ENCODE data around the gene DKK3.

DKK3 gene

DNA sequence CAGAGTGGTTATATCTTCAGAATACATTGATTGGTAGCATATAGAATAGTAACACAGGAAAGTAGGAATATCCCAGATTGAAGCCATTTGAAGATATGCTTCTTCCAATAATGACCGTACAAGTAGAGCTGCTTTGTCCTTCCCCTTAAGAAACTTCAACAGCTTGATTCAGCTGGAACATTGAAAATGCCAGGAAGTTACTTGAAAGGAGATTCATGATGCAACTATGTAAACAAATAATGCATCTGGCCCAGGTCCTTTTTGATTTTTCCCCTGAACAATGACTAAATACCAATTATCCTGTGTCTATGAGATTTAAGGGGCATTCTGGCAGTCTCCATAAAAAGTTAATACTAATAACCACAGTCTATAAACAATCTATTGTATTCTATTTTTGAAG, 3.0 kb downstream of the DKK3 start:
- no peak overlapping the region for H3K4me2 ChIP-seq (ENCODE audit: low read depth, low read length, poor library complexity, severe bottlenecking)
- no peaks in the 10 kb centered on the region for H3K9me3 ChIP-seq (ENCODE audit: insufficient read depth, low read length)
- no peaks in the 10 kb centered on the region for H3K36me3 ChIP-seq (ENCODE audit: low read length)
- no peaks in the 10 kb centered on the region for H4K20me1 ChIP-seq (ENCODE audit: low read depth, low read length)
- no peak overlapping the region for H3K9ac ChIP-seq (ENCODE audit: low read length)
- no peaks in the 10 kb centered on the region for H3K27me3 ChIP-seq (ENCODE audit: low read length)
- H3K9me2 ChIP-seq (replicated peaks; ENCODE audit: insufficient read depth, low read length) = no peaks in the 10 kb centered on the region
- H3K27ac ChIP-seq (ENCODE audit: low read depth, low read length) = no peak overlapping the region
- no peaks in the 10 kb centered on the region for H3F3A ChIP-seq (ENCODE audit: insufficient read depth)
- TF ChIP-seq, protein P1, sequence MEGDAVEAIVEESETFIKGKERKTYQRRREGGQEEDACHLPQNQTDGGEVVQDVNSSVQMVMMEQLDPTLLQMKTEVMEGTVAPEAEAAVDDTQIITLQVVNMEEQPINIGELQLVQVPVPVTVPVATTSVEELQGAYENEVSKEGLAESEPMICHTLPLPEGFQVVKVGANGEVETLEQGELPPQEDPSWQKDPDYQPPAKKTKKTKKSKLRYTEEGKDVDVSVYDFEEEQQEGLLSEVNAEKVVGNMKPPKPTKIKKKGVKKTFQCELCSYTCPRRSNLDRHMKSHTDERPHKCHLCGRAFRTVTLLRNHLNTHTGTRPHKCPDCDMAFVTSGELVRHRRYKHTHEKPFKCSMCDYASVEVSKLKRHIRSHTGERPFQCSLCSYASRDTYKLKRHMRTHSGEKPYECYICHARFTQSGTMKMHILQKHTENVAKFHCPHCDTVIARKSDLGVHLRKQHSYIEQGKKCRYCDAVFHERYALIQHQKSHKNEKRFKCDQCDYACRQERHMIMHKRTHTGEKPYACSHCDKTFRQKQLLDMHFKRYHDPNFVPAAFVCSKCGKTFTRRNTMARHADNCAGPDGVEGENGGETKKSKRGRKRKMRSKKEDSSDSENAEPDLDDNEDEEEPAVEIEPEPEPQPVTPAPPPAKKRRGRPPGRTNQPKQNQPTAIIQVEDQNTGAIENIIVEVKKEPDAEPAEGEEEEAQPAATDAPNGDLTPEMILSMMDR (IDR thresholded peaks at IDR 0.05; ENCODE audit: insufficient read depth, low read length, poor library complexity, severe bottlenecking) = no peak
- no peak for TF ChIP-seq EZH2phosphoT487 (conservative IDR thresholded peaks at IDR 0.05; ENCODE audit: low read length)
- H3K4me3 ChIP-seq (ENCODE audit: insufficient read depth, low read length, poor library complexity, severe bottlenecking) = no peak overlapping the region
- no peak overlapping the region for H2AFZ ChIP-seq (ENCODE audit: low read depth, low read length, severe bottlenecking)
- no peaks in the 10 kb centered on the region for H3K79me2 ChIP-seq (ENCODE audit: insufficient read depth, low read length)

DNA sequence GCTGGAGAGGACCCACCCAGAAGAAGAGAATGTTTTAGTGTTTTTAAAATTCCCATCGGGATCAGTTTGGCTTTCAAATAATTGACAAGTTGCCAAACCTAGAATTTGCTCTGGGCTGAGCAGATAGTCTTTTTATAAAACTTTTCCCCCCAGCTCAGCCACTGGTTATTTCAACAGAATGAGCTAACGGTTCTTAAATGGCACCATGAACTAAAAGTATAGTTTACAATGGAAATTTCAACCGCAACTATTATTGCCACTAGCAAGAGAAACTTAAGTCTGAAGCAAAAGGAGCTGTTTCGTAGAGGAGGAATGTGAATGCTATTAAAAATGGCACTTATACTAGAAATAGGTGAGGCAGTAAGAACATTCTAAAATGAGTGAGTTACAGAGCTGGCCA, 3.4 kb downstream of the DKK3 start:
- Histone ChIP-seq H3K4me3 (ENCODE audit: insufficient read depth, low read length, poor library complexity, severe bottlenecking) (no peak overlapping the region), H3K9me3 (ENCODE audit: insufficient read depth, low read length) (no peaks in the 10 kb centered on the region), H3K27me3 (ENCODE audit: low read length) (no peaks in the 10 kb centered on the region)

DNA sequence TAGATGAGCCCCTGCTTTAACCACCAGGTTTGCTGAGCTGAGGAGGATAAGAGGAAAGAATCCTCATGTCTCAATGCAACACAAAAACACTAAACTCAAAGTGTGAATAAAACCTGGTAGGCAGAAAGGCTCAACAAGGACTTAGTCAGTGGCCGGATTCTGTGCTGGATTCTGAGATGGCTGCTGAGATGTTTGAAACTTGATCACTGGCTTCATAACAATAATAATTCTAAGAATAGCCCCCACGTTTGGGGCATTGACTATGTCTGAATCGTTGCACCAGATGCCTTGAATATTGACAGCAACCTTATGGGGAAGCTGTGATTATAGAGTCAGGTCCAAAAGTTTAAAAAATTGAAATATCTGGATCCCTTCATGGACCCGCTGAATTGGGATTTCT, 4.6 kb downstream of the DKK3 start:
- TF ChIP-seq, protein P1 (IDR thresholded peaks at IDR 0.05; ENCODE audit: insufficient read depth, low read length, poor library complexity, severe bottlenecking) = no peak
- TF ChIP-seq EZH2phosphoT487 (conservative IDR thresholded peaks at IDR 0.05; ENCODE audit: low read length) = no peak
- no peaks in the 10 kb centered on the region for H3K9me2 ChIP-seq (replicated peaks; ENCODE audit: insufficient read depth, low read length)
- no peak overlapping the region for H3K27ac ChIP-seq (ENCODE audit: low read depth, low read length)
- no peaks in the 10 kb centered on the region for H3K27me3 ChIP-seq (ENCODE audit: low read length)
- no peaks in the 10 kb centered on the region for H3K36me3 ChIP-seq (ENCODE audit: low read length)
- no peaks in the 10 kb centered on the region for H3K79me2 ChIP-seq (ENCODE audit: insufficient read depth, low read length)
- H4K20me1 ChIP-seq (ENCODE audit: low read depth, low read length) = no peaks in the 10 kb centered on the region
- no peak overlapping the region for H3K9ac ChIP-seq (ENCODE audit: low read length)
- no peak overlapping the region for H2AFZ ChIP-seq (ENCODE audit: low read depth, low read length, severe bottlenecking)
- no peak overlapping the region for H3K4me3 ChIP-seq (ENCODE audit: insufficient read depth, low read length, poor library complexity, severe bottlenecking)
- H3K9me3 ChIP-seq (ENCODE audit: insufficient read depth, low read length) = no peaks in the 10 kb centered on the region
- H3F3A ChIP-seq (ENCODE audit: insufficient read depth) = no peaks in the 10 kb centered on the region
- H3K4me2 ChIP-seq (ENCODE audit: low read depth, low read length, poor library complexity, severe bottlenecking) = no peak overlapping the region

More for the DNA sequence above, 3.4 kb downstream of the DKK3 start:
- no peak overlapping the region for H3K4me2 ChIP-seq (ENCODE audit: low read depth, low read length, poor library complexity, severe bottlenecking)
- H4K20me1 ChIP-seq (ENCODE audit: low read depth, low read length) = no peaks in the 10 kb centered on the region
- no peak overlapping the region for H3K27ac ChIP-seq (ENCODE audit: low read depth, low read length)
- no peak overlapping the region for H3K9ac ChIP-seq (ENCODE audit: low read length)
- TF ChIP-seq, protein P1 (IDR thresholded peaks at IDR 0.05; ENCODE audit: insufficient read depth, low read length, poor library complexity, severe bottlenecking) = no peak
- no peak for TF ChIP-seq EZH2phosphoT487 (conservative IDR thresholded peaks at IDR 0.05; ENCODE audit: low read length)
- H3F3A ChIP-seq (ENCODE audit: insufficient read depth) = no peaks in the 10 kb centered on the region
- no peak overlapping the region for H2AFZ ChIP-seq (ENCODE audit: low read depth, low read length, severe bottlenecking)
- no peaks in the 10 kb centered on the region for H3K79me2 ChIP-seq (ENCODE audit: insufficient read depth, low read length)
- H3K9me2 ChIP-seq (replicated peaks; ENCODE audit: insufficient read depth, low read length) = no peaks in the 10 kb centered on the region
- H3K36me3 ChIP-seq (ENCODE audit: low read length) = no peaks in the 10 kb centered on the region
